ENCODE data around the gene TWIST2.

The TWIST2 gene

DNA sequence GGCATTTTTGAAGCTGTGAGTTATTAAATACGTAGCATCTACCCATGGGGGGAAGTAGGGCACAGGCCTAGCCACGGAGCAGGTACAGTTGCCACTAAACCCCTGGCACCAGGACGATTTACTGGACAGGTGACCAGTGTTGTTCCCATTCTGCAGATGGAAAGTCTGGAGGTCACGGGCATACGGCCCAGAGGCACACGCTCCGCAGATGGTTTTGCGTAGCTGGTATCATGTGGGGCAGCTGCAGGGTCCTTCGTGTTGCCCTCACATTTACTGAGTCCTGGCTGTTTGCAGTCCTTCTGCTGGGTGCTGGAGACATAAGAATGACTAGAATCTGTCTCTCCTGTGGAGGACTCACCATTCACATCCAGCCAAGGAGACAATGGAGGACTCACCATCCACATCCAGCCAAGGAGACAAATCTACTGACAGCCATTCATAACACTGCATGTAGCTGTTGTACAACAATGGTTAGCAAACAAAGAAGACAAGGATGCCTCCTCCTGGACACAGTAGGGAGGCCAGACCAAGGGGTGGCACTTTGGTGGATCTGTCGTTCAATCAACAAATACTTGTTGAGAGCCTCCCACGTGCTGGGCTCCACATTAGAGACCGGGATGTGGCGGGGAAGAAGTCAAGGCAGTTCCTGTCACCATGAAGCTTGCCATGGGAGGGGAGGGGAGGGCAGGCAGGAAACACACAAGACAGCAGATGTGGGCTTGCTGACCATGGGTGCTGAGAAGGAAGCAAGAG is 24.9 kb downstream of the TWIST2 start:
- DNase-seq (ENCODE audit: low read depth) = no peak

DNA sequence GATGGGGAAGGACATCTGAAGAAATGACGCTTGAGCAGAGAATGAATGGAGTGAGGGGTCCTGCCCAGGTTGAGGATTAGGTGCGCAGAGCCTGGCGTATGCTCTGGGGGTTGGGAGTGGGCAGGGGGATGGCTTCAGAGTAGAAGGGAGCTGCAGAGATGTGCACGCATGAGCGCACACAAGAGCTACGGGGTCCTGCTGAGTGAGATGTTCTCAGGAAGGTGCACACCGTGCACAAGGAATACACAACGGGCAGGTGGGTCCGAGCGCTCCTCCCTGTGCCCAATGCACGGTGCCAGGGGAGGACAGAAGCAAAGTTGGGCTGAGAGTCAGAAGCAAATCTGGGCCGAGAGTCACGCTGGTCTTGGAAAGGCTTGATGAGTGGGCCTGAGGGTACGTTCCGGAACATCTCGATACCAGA is 25.5 kb downstream of the TWIST2 start:
- DNase-seq (ENCODE audit: low read depth) = no peak

DNA sequence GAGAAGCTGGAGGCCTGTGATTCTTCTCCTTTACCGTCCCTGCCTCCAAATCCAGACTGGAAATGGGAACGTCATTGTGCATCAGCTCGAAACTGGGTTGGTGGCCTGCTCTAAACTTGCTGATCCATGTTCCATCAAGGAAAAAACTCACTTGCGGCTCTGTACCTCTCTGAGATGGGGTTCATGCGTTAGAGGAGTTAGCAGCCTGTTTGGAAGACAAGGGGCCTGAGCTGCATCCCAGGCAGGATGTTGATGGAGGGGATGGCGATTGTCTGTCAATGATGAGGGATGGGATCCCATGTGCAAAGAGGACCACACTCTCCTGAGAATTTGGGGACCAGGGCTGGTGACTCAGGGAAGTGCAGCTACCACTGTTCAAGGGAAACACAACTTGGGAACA is 26.0 kb downstream of the TWIST2 start:
- no peak for DNase-seq (ENCODE audit: low read depth)

DNA sequence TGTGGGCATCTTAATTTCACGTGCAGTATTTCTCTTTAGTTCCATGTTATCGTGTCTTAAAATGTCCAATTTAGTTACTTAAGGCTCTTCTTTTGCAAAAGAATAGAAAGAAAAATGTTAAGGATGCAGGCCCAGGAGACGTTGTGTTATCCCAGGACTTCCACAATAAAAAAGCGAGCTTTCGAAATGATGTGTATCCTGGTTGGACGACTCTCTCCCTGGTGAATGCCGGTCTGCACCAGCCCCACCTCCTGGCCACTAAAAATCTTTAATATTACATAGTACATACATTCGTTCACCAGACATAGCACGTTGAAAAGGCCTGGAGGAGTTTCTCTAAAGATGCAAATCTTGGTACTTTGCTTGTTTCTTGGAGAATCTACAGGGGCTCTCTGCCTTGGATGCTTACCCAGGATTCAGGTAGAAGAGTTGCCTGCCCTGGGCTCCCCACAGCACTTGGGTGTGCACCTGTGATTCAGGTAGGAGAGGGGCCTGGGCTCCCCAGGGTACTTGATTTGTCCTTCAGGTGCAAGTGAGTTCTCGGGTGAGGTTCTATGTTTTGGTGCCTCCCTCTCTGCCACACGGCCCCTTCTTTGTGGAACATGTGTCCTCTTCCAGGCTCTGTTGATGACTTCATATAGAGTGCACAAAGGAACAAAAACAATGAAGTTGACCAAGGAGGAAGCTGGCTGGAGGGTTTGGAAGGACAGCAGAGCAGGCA is 26.6 kb downstream of the TWIST2 start:
- DNase-seq (ENCODE audit: low read depth) = no peak

DNA sequence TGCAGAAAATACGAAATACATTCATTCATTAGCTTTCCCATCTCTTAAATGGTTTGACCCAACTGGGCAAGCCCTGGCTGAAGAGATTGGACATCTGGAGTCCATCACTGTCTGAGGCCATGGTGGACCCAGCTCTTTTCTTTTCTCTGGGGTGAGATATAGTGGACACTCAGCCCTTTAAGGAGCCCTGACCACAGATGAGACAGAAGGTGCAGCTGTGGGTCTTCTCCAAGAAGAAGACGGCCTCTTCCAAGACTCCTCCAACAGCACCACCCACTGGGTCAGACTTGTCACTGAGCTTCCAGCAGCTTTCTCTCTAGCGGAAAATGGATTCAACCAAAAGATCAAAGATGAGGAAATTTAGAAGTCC is 27.2 kb downstream of the TWIST2 start:
- DNase-seq (ENCODE audit: low read depth) = peak; percentile 61

DNA sequence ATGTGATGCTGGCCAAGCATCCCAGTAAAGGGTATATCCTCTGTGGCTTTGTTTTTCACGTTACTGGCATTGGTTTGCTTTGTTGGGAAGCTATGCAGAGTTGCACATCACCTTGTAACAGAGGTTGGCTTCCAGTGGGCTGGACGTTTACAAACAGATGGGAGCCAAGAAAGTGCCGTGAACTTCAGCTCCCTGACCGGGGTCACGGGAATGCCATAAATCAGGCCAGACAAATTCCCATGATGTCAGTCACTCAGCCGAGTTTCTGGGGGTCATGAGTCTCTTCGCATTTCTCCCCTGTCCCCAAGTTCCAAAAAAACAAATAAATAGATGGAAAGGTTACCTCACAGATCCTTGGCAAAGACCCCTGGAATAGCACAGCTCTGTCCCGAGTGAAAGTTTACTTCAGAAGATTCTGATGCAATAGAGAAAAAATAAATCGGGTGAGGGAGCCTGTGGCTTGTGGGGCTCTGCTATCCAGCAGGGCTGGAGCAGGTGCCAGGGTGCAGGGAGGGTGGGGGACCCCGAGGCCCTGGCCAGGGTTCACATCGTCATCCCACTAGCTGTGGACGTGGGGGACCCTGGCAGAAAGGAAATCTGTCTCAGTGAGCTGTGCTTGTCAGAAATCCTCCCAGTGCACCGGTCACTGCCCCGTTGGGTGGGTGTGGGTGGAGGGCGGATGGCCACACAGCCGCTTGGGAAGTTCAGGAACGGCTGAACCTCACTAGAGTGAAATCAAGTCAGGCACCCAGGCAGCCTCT is 27.8 kb downstream of the TWIST2 start:
- DNase-seq (ENCODE audit: low read depth) = no peak

DNA sequence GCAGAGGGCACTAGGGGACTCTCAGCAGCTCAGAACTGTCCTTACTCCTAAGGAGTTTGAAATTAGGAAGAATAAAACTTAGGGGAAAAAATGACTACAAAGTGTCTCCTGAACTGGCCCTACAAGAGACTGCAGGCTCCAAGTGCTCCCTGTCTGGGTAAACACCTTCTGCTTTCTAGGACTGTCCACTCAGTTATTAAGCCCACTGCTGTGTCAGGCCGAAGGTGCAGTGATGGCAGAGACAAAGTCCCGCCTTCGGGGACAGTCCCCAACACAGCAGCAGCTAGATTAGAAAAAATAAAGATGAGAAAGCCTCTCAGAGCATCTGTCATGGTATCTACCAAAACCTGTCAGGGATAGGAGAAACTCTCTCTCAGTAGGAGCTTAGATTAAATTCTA is 28.3 kb downstream of the TWIST2 start:
- no peak for DNase-seq (ENCODE audit: low read depth)

DNA sequence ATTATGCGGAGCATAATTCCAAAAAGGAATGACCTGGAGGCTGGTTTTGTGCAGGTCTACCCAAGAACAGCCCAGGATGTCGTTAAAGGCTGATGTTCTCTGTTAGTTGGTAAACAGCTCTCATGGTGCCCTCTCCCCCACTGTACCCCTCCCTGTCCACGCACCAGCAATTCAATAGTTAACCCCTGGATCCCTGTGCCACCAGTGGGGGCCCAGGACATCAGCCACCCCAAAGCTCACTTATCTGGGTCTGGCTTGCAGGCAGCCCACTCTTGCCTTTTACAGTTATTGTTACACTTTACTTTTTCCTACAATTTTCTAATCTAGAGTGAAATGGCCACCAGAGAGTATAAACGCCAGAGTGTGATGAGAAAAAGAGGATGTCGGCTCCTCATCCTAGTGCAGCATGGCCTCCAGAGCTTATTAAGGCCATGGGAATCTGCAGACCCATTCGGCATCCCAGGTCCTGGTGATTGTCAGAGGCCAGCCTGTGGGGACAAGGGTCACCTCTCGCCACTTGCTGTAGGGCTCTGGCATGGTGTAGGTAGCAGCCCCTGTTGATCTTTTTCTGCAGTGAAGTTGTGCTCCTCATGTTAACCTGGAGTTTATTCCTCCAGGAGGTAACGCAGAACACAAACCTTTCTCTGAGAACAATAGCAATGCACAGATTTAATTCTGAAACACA is 30.3 kb downstream of the TWIST2 start:
- no peak for DNase-seq (ENCODE audit: low read depth)

DNA sequence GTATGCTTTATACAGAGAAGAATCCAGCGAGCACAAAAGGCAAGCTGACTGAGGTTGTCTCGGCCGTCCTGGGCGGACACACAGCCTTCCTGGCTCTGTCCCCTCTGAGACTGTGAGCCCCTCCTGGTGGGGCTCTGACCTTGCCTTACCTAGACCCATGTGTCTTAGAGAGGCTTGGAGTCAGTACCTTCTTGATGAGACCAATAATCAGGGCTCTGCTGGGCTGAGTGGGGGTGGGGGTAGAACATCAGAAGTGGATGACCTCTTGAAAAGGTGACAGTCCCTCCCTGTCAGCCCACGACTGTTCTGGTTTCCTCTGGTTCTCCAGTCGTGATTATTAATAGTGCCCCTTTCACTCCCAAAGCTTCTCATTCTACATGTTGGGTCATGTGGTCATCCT is 31.2 kb downstream of the TWIST2 start:
- DNase-seq (ENCODE audit: low read depth) = no peak

DNA sequence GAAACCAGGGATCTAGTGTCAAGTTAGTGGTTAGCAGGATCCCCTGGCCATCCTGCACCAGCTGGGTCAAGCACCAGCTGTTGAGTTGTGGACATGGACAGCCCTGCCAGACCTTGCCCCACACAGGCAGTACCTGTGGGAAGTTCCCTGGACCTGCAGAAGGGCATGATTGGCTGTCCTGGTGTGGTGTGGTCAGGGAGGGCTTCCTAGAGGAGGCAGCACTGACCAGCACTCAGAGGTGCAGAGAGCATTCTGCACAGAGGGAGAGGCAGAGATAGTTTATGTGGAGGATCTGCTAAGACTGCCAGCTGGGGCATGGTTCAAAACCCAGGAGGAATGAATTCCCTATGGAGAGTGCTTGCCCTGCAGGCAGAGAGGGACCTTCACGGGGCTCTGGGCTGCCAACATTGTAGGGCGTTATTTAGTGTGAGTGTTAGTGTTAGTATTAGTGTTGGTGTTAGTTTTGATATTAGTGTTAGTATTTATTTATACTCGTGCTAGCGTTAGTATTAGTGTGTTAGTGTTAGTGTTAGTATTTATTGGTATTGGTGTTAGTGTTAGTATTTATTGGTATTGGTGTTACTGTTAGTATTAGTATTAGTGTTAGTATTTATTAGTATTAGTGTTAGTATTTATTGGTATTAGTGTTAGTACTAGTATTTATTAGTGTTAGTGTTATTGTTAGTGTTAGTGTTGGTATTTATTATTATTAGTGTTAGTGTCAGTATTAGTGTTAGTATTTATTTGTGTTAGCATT is 31.9 kb downstream of the TWIST2 start:
- DNase-seq (ENCODE audit: low read depth) = no peak

DNA sequence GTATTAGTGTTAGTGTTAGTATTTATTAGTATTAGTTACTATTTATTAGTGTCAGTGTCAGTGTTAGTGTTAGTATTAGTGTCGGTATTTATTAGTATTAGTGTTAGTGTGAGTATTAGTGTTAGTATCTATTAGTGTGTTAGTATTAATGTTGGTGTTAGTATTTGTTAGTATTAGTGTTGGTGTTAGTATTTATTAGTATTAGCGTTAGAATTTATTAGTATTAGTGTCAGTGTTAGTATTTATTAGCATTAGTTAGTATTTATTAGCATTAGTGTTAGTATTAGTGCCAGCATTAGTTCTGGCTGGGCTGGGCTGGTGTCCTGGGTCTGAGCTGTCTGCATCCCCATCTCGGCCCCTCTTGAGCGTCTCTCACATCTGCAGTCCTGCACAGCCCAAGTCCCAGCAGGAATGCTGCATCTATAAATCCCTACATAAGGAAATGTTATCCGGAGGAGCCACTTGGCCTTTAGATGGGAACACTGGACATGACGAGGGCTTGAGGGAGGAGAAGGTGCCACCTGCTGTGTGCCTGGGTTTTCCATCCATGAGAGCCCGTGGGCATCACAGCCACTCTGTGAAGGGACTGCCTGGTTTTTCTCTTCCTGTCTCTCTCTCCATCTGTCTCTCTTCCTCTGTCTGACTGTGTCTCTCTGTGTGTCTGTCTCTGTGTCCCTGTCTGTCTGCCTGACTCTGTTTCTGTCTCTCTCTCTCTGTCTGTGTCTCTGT is 33.6 kb downstream of the TWIST2 start:
- peak; percentile 45 for DNase-seq (ENCODE audit: low read depth)

DNA sequence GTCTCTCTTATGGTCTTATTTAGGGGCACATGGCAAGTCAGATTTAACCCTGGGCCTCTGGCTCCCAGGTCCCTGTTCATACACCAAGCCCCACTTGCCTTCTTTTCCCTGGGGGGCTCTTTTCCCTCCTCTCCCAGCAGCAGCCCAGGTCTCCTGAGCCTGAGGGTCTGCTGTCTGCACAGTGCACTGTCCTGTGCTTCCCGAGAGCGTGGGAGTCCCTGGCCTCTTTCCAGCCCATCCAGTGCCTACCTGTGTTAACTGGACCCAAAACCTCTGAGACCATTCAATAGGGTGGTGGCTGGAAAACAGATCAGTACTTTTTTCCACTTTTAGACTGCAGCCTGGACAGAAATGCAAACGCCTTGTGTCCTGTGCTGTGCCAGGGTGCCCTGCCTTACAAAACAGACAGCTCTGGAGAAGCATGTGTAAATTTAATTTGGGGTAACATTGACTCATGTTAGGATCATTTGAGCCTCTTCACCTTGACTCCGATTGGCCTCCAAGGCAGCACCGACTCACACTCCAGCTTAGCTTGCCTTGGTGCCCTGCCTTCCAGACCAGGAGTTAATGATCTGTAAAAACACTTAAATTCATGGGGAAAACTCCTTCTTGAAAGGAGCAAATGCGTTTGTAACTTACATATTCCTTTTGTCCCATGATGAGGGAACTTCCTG is 34.3 kb downstream of the TWIST2 start:
- DNase-seq (ENCODE audit: low read depth) = peak; percentile 50

DNA sequence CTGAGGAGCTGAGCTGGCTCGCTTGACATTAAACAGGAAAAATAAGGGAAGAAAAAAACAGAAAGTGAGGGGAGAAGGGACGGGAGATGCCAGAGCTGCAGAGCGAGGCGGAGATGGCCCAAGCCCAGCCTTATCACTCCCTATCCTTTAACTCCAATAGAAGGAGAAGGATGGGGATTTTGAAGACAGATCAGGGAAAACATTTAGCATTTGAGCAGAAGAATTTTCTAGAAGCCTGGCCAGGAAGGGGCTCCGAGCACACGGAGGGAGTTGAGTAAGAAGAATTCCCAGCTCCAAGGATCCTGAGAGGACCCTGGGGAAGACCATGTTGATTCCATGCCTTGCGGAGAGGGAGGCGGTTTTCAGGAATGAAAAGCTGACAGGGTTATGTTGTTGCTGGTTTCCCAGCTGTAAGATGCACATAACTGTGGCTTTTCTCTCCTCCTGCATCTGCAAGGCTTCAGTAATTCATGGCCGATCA is 35.6 kb downstream of the TWIST2 start:
- no peak for DNase-seq (ENCODE audit: low read depth)

DNA sequence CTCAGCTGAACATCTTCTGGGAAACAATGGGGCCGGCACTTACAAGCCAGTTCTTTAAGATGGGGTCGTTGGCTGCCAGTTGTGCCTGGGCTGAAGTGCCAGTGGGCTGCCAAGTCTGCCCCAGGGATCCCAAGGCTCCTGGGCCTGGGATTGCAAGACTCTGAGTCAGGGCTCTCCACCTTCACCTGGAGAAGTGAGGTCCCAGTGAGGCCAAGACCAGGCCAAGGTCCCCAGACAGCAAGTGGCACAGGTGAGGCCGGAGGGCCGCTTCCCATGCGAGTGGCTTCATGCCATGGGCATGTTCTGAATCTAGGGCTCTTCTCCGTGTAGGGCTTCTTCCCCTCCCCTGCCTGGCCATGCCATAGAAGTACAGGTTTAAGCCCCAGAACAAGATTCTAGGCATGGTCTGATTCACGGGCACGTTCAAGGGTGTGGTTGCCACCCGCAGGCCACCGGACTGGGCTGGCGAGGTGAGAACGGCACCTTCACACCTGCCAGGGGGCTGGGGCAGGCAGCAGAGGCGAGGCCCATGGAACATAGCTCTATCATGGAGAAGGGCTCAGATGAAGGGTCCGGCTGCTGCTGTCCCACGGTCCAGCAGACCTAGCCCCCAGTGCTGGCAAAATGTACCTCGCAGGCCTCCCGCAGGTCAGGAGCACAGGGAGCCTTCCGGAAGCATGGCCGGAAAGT is 36.4 kb downstream of the TWIST2 start:
- DNase-seq (ENCODE audit: low read depth) = no peak

DNA sequence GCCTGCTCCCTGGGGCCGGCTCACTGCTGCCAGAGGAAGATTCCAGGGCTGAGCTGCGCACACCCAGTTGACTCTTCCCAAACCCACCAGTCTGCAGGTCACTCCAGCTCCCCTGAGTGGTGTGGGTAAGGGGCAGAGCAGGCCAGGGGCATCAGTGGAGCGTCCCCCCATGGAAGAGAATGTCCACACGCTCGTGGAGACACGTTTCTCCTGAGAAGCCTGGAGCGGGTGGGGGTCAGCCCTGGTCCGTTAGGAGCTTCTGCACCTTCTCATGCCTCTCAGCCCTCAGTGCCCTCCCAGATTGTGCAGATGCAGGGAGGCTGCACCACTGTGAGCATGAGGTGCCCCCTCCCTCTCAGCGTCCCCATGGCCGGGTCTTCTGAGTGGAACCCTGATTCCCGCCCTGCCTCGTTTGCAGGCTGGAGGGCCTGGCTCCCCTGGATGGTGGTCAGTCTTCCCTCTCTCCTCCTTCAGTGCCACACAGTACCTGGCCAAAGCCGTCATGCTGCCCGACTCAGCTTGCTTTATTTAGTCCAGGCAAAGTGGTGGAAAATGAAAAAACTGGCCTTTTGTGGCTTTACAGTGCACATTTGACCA is 37.0 kb downstream of the TWIST2 start:
- DNase-seq (ENCODE audit: low read depth) = no peak

DNA sequence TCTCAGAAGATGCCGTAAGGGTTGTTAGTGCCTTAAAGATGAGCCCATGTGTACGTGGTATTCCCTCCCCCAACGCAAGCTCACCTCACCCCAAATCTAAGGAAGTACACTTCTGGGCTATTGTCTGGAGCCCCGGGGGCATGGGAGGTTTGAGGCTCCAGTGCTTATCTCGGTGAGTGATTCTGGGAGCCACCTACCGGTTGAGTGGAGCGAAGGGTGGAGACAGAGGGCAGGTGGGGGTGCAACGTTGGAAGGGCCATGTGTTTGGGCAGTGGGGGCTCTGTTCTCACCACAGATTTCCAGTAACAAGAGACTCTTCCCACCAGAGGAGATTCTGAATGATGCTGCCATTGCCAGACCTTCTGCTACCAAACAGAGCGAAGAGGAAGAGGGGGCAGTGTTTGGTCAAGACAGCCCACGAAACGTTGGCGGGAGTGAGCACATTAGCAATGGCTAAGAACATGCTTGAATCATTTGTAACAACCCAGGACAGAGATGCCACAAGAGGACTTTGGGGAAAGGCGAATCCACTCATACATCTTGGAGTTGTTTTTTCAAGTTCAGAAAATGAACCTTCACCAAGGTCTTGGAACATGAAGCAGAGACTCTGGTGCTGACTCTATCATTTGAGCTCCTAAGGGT is 38.7 kb downstream of the TWIST2 start:
- DNase-seq (ENCODE audit: low read depth) = no peak

DNA sequence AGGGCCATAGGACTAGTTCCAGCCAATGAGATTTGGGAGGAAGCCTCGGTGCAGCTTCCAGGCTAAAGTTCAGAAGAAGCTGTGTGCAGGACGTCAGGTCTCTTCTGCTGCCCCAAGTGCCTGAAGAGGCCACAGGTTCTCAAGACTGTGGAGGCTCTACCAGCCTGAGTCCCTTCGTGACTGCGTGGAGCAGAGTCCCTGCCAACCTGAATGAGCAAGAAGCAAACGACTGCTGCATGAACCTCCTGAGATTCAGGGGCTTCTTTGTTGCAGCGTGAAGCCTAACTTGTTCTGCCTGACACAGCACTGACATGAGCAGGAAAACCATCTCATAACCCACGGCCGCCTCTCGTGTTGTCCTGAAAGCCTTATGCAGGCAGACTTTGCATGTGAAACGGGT is 39.7 kb downstream of the TWIST2 start:
- DNase-seq (ENCODE audit: low read depth) = no peak

DNA sequence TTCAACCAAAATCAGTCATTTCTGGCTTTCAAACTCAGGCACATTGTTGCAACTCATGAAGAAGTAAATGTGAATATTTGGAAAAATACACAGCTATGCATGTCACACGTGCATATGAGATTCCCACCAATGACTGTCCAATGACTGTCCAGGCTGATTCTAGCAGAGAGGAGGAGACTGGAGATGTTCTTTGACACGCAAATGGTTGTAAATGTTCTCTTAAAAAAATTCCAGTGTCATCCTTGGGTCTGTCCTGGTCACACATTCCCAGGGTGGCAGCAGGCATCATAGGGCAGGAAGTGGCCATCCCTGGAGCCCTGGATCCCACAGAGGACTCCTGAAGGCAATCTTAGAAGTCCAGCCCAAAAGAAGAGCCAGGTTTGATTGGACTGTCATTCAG is 40.9 kb downstream of the TWIST2 start:
- no peak for DNase-seq (ENCODE audit: low read depth)

DNA sequence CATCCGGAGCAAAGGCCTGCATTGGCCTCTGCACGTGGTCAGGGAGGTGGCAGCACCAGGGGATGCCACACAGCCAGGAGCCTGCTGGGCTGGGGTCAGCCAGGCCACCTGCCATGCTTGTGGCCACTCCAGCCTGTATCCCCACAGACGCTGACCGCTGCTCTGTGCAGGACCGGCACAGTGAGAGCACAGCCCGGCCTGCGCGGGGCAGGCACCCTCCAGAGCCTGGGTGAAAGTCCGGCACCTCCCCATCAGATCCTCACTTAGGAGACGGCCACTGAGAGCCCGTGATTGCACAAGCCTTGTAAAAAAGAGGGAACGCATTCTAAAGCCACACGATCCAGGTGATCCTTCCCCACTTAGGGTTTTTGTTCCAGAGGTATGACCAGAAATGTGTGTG is 42.2 kb downstream of the TWIST2 start:
- no peak for DNase-seq (ENCODE audit: low read depth)

Measured in ELR (cell line).